ENCODE data around the gene FCRL6. TPM values are rescaled to one million over a fixed set of nuclear protein-coding genes. Genes with fewer than 3 reads are reported as not detected.

The FCRL6 gene
- total and polyA plus RNA-seq, 2 of the 13 experiments (the other 11 are each of a cell fraction or from before 2014, with no cell fraction given) = not detected

DNA sequence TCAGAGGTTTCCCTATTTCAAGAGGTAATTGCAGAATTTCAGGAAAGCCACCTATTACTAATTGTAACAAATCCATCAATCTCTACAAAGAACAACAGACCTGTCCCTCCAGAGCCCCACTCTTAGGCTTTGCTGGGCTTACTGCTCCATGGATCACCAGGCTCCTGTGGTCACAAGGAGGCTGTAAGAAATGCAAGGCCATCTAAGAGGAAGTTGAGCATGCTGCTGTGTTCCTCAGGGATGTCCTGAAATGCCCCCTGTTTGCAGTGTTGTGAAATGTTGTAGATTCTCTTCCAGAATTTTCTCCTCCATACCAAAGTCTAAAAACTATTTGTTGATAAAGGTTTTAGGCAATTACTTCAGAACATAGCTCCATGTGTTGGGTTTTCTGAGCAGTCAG lies 45.8 kb upstream of the FCRL6 start (continued):
- TF ChIP-seq, protein P1, sequence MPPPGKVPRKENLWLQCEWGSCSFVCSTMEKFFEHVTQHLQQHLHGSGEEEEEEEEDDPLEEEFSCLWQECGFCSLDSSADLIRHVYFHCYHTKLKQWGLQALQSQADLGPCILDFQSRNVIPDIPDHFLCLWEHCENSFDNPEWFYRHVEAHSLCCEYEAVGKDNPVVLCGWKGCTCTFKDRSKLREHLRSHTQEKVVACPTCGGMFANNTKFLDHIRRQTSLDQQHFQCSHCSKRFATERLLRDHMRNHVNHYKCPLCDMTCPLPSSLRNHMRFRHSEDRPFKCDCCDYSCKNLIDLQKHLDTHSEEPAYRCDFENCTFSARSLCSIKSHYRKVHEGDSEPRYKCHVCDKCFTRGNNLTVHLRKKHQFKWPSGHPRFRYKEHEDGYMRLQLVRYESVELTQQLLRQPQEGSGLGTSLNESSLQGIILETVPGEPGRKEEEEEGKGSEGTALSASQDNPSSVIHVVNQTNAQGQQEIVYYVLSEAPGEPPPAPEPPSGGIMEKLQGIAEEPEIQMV (CRISPR knock-in tag; IDR thresholded peaks at IDR 0.05; ENCODE audit: low read depth) = no peak
- TF ChIP-seq ATM (IDR thresholded peaks at IDR 0.05; ENCODE audit: borderline replicate concordance) (no peak), ETS1 (CRISPR knock-in tag; IDR thresholded peaks at IDR 0.05) (no peak), YEATS4 (CRISPR knock-in tag; IDR thresholded peaks at IDR 0.05; ENCODE audit: borderline replicate concordance) (no peak), ZNF501 (CRISPR knock-in tag; IDR thresholded peaks at IDR 0.05) (no peak), NPAS2 (CRISPR knock-in tag; IDR thresholded peaks at IDR 0.05; ENCODE audit: borderline replicate concordance) (no peak), ZSCAN29 (CRISPR knock-in tag; conservative IDR thresholded peaks at IDR 0.05) (no peak)

GRCh38 chr1:159763686-159764085 lies 38.5 kb upstream of the FCRL6 start:
- no peak for FAIRE-seq
- BruUV-seq (replicated peaks) = no TSS peak
- intact Hi-C loops (cut with micrococcal nuclease; ENCODE audit: unreplicated experiment) (no loop called here), in situ Hi-C loops (cut with HindIII; ENCODE audit: extremely low pct_ligation_motif_present, low pct_unique_long_range_greater_than_20kb) (no loop called here)
- no peak overlapping the region for H3K27ac ChIP-seq (ENCODE audit: extremely low read length, insufficient read depth, low read length)
- WGBS (ENCODE audit: low lambda C conversion rate) = 7% methylated on average over 1 of the region's 1 CpG
- POLR2A ChIA-PET = no interaction called here
- no peaks in the 10 kb centered on the region for H3K79me2 ChIP-seq (ENCODE audit: insufficient read depth, low read length)
- no peaks in the 10 kb centered on the region for H3K9me3 ChIP-seq (ENCODE audit: low read length)
- no peaks in the 10 kb centered on the region for H3K36me3 ChIP-seq (replicated peaks in 1 of 2; ENCODE audit: control insufficient read depth in 1 of 2, insufficient read depth in 2 of 2, low read length in 2 of 2)
- H3K4me1 ChIP-seq (ENCODE audit: insufficient read depth, low read length) = no peaks in the 10 kb centered on the region
- no peak overlapping the region for H3K4me3 ChIP-seq (replicated peaks in 1 of 3; ENCODE audit: insufficient read depth in 1 of 3, low read depth in 2 of 3, low read length in 3 of 3)
- no peak for TF ChIP-seq ZNF256 (CRISPR knock-in tag; conservative IDR thresholded peaks at IDR 0.05)
- TF ChIP-seq HOXD1 (CRISPR knock-in tag; IDR thresholded peaks at IDR 0.05) = no peak
- TF ChIP-seq, protein P2, sequence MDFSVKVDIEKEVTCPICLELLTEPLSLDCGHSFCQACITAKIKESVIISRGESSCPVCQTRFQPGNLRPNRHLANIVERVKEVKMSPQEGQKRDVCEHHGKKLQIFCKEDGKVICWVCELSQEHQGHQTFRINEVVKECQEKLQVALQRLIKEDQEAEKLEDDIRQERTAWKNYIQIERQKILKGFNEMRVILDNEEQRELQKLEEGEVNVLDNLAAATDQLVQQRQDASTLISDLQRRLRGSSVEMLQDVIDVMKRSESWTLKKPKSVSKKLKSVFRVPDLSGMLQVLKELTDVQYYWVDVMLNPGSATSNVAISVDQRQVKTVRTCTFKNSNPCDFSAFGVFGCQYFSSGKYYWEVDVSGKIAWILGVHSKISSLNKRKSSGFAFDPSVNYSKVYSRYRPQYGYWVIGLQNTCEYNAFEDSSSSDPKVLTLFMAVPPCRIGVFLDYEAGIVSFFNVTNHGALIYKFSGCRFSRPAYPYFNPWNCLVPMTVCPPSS (IDR thresholded peaks at IDR 0.05) = no peak
- no peak for TF ChIP-seq RCOR2 (CRISPR knock-in tag; IDR thresholded peaks at IDR 0.05)
- TF ChIP-seq ZFP37 (CRISPR knock-in tag; IDR thresholded peaks at IDR 0.05; ENCODE audit: borderline replicate concordance) = no peak
- TF ChIP-seq ZNF337 (CRISPR knock-in tag; IDR thresholded peaks at IDR 0.05; ENCODE audit: borderline replicate concordance, low read depth) = no peak
- H2AFZ ChIP-seq (ENCODE audit: low read length) = no peak overlapping the region
- no peaks in the 10 kb centered on the region for H4K20me1 ChIP-seq (ENCODE audit: insufficient read depth, low read length)
- DNase-seq (ENCODE audit: low spot score) = no peak
- H3K27me3 ChIP-seq (ENCODE audit: control insufficient read depth in 1 of 2, insufficient read depth in 2 of 2, low read length in 2 of 2) = no peaks in the 10 kb centered on the region
- no peak overlapping the region for H3K9ac ChIP-seq (ENCODE audit: insufficient read depth, low read depth, low read length)
- CTCF ChIA-PET (ENCODE audit: low intra/inter-chr PET ratio, low total read pairs) = no interaction called here
- no peak for ATAC-seq
- no peak overlapping the region for H3K4me2 ChIP-seq (ENCODE audit: low read depth, low read length)

Data from HepG2 (cell line).